Measurements from ENCODE around the gene KIF21A. TPM values are rescaled to one million over a fixed set of nuclear protein-coding genes. Genes with fewer than 3 reads are reported as not detected.

The KIF21A gene
- total RNA-seq, 4 donors from 2014 or later: 32.2 to 52.6 (median 44.0) TPM

DNA sequence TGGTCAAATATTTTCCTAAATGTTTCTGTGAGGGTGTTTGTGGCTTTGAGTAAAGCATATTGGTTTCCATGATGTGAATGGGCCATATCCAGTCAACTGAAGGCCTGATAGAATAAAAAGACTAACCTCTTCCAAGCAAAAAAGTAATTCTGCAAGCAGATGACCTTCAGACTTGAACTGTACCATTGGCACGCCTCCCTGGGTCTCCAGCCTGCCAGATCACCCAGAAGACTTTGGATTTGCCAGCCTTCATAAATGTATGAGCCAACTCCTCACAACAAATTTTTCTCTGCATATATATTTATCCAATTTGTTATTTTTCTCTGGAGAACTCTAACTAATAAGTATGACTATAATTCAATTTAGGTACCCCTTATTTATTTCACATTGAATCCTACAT lies 190.3 kb downstream of the KIF21A start:
- no peak for DNase-seq (ENCODE audit: low spot score in 2 of 2)
- H3K4me3 ChIP-seq (ENCODE audit: low read depth, poor library complexity, severe bottlenecking): no peak overlapping the region
- intact Hi-C loops (cut with DNase I; ENCODE audit: low total_unique reads): no loop called here
- TF ChIP-seq POLR2A (IDR thresholded peaks at IDR 0.05): no peak
- TF ChIP-seq, protein P1, sequence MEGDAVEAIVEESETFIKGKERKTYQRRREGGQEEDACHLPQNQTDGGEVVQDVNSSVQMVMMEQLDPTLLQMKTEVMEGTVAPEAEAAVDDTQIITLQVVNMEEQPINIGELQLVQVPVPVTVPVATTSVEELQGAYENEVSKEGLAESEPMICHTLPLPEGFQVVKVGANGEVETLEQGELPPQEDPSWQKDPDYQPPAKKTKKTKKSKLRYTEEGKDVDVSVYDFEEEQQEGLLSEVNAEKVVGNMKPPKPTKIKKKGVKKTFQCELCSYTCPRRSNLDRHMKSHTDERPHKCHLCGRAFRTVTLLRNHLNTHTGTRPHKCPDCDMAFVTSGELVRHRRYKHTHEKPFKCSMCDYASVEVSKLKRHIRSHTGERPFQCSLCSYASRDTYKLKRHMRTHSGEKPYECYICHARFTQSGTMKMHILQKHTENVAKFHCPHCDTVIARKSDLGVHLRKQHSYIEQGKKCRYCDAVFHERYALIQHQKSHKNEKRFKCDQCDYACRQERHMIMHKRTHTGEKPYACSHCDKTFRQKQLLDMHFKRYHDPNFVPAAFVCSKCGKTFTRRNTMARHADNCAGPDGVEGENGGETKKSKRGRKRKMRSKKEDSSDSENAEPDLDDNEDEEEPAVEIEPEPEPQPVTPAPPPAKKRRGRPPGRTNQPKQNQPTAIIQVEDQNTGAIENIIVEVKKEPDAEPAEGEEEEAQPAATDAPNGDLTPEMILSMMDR (IDR thresholded peaks at IDR 0.05): no peak
- 71 to 73% methylated on average over 1 of the region's 1 CpG for whole genome bisulfite sequencing, 2 donors

Other genes starting within 250 kb of the KIF21A start
- gene ABCD2, start 176.7 kb upstream of the KIF21A start, total RNA-seq: under 1 TPM; 0.05 to 0.23 (median 0.08) TPM

All from lower leg skin (tissue), 4 donors.